Stimulated activated CD4-positive, alpha-beta T cell treated with anti-CD3 and anti-CD28 coated beads, Interleukin-15, amount 100 ng/mL, for 48 hours (primary cell): ENCODE data around the gene SGPP2.
"Not testable (repeated sequence)": the region's sequence is repeated elsewhere in the genome, so short reads cannot be mapped to it uniquely, and the experiment has no call there.

ENCODE experiments used
- DNase-seq, 2 donors: peaks; one replicate each; pipeline ENCODE4 v3.0.0-alpha.2; 2020; ENCODE audit warnings: low read depth in 2 of 2

SGPP2 gene, protein sequence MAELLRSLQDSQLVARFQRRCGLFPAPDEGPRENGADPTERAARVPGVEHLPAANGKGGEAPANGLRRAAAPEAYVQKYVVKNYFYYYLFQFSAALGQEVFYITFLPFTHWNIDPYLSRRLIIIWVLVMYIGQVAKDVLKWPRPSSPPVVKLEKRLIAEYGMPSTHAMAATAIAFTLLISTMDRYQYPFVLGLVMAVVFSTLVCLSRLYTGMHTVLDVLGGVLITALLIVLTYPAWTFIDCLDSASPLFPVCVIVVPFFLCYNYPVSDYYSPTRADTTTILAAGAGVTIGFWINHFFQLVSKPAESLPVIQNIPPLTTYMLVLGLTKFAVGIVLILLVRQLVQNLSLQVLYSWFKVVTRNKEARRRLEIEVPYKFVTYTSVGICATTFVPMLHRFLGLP

DNA sequence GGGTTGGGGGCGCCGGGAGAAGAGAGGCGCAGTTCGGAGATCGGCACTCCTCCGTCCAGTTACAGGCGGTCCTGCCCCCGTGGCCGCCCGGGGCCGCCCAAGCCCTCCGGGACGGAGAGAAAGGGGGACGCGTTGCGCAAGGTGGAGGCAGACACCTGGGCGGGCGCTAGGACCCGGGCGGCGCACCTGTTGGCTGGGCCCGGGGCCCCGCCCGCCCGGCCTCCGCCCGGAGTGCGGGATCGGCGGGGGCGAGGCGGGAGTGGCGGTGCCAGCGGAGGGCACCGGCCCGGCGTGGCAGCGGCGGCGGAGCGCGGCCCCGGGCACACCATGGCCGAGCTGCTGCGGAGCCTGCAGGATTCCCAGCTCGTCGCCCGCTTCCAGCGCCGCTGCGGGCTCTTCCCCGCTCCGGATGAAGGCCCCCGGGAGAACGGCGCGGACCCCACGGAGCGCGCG lies at the start of gene SGPP2:
Gene SGPP2, plus strand, starts transcription at position 268 of the 453 bp plus-strand sequence. Its CDS starts 60 bp downstream, at position 328.
- peak in 1 of 2 donors; percentile 5 for DNase-seq

GRCh38 chr2:222375798-222376197 lies 48.5 kb upstream of the SGPP2 start:
- no peak for DNase-seq

GRCh38 chr2:222380456-222380855 lies 43.9 kb upstream of the SGPP2 start:
- DNase-seq = no peak

DNA sequence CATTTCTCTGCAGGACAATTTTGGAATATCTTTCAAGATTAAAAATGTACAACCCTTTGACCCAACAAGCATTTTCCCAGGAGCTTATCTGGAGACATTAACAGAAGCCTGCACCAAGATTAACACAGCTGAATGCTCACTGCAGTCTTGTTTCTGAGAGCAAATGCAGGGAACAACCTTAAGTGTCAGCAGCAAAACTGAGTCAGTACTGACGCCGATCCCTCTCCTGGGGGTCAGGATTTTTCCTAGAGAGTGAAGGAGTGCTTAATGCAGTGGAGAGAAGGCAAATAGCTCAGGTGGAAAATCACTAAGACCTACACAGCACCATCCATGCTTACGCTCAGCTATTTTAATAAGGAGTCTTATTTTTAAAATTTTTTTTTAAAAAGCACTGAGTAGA lies 42.8 kb upstream of the SGPP2 start:
- DNase-seq = no peak

DNA sequence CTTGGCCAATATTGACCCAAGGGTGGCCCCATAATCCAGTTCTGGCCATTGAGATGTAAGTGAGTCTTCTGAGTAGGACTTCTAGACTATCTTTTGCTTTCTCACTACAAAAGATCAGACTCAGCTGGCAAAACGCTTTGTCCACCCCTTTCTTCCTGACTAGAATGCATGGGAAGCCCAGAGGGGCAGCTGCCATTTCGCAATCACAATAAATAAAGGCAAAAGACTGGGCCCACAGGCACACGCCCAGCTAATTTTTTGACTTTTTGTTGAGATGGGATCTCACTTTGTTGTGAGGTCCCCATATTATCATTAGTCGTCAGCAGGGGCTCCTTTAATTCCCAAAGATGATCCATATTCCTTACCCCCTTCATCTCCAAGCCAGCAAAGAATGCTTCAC lies 41.1 kb upstream of the SGPP2 start:
- DNase-seq = no peak

DNA sequence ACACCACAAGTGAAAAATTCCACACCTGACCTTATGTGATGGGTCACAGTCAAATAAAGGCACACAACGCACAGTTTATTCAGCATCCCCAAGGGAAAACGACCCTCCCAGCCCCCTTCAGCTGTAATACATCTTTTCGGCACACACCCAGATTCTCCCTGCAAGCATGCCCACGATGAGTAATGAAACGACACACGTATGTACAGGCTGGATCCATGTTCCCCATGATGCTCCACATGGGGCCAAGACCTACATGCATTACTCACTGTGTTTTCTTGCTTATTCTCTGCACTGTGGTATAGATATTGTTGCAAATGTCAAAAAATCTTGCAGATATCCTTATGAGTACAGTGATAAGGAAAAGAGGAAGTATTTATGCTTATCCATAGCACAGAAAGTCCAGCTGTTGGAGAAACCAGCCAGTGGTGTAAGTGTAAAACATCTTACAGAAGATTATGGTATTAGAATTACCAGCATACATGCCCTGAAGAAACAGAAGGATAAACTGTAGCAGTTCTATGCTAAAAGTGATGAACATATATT lies 32.5 kb upstream of the SGPP2 start:
- DNase-seq = no peak

DNA sequence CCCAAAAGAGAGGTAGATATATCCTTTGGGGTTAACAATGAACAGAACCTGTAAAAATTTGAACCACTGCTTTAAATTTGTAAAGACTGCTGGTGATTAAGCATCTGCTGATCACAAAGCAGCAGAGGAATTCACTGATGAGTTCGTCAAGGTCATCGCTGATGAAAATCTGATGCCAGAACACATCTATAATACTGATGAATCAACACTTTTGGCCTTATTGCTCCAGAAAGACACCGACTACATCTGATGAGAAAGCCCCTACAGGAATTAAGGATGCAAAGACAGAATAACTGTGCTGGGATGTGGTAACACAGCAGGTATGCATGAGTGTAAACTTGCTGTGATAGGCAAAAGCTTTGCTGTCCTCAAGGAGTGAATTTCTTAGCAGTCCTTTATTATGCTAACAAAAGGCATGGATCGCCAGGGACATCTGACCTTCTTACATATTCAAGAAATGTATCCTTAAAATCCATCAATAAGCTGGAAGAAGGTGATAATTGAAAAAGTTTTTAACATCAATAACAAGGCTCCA lies 30.5 kb upstream of the SGPP2 start:
- no peak for DNase-seq

DNA sequence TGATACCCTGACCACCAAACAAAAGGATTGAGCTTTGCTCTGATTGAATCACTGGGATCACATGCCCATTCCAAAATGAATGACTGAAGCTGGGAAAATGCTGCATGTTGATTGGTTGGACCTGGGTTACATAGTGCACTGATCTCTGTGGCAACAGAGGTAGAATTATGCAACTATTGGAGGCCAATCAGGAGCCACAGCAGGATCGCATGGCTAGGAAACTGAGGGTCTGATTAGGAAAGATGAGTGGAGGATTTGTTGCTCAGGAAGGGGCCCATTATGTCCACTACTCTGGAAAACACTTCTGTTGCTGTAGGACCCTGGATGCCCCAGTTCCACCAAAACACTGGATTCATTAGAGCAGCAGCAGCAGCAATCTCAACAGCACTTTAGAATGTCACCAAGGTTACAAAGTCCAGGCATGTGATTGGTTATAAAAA lies 25.9 kb upstream of the SGPP2 start:
- no peak for DNase-seq

GRCh38 chr2:222399038-222399783 lies 25.1 kb upstream of the SGPP2 start:
- no peak for DNase-seq

- no peak for DNase-seq
Observed at GRCh38 chr2:222404151-222404905, 20.0 kb upstream of the SGPP2 start.

GRCh38 chr2:222408684-222409083 lies 15.7 kb upstream of the SGPP2 start:
- no peak for DNase-seq

GRCh38 chr2:222410534-222410933 lies 13.8 kb upstream of the SGPP2 start:
- DNase-seq = no peak

DNA sequence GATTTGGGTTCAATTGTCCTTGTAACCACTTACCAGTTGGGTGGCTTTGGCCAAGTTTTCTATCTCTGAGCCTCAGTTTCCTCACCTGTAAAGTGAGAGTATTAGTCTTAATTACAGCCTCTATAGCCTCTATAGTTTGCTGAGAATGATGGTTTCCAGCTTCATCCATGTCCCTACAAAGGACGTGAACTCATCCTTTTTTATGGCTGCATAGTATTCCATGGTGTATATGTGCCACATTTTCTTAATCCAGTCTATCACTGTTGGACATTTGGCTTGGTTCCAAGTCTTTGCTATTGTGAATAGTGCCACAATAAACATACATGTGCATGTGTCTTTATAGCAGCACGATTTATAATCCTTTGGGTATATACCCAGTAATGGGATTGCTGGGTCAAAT lies 12.0 kb upstream of the SGPP2 start:
- DNase-seq = not testable (repeated sequence)

DNA sequence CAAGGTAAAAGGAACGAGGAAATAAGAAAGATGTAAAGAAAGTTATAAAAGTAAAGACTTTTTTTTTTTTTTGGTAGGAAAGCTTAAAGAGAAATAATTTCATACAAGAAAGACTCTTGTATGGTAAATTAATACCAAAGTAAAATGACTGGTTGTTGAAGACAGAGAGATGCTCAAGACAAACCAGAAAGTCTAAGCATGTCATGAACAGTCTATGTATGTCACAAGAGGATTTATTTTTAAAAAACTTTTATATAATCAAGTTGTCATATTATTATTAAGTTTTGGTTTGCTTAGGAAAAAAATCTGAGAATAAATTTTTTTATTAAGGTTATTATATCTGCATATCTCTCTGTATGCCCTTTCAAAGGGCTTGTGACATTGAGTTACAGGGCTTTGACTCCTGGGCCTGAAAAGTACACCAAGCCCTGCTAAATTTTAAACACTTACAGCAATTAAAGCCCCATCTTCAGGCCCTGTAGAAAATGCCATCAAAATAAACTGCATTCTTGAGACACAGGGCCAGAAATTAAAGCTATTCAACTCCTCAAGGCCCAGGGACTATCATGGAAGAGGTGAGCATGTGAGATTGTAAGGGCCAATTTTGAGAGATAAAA lies 10.9 kb upstream of the SGPP2 start:
- no peak for DNase-seq

DNA sequence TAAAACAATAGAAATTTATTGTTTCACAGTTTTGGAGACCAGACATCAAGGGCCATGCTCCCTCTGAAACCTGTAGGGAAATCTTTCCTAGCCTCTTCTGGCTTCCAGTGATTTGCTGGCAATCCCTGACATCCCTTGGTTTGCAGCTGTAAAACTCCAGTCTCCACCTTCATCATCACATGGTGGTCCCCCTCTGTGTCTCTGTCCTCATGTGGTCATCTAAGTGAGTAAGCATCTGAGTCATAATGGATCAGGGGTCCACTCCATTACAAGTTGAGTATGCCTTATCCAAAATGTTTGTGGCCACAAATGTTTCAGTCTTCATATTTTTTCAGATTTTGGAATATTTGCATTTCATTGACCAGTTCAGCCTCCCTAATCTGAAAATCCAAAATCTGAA lies 5.6 kb upstream of the SGPP2 start:
- DNase-seq = no peak

DNA sequence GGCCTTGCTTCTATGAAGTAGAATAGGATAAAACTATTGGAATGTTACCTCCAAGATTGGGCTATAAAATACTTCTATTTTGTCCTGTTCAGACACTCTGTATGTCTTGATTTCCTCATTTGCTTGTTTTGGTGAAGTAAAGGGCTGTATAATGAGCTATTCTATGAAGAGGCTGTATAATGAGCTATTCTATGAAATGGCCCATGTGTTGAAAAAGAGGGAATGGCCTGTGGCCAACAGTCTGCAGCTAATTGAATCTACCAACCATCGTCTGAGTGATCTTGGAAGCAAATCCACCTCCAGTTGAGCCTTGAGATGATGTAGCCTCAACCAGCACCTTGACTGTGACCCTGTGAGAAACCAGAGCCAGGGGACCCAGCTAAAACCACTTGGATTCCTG lies 3.8 kb upstream of the SGPP2 start:
- no peak for DNase-seq

GRCh38 chr2:222421626-222422025 lies 2.7 kb upstream of the SGPP2 start:
- no peak for DNase-seq

GRCh38 chr2:222423186-222423585 lies 1.2 kb upstream of the SGPP2 start:
- no peak for DNase-seq

- peak; percentile 27 to 42 for DNase-seq
Observed at GRCh38 chr2:222423632-222424275, 589 bp upstream of the SGPP2 start.
